K562 (cell line): Measurements from ENCODE around the gene ZNF581. TPM values are rescaled to one million over a fixed set of nuclear protein-coding genes. Genes with fewer than 3 reads are reported as not detected.

Experiments used
- ATAC-seq: fragments of 200-7000 bp; cut with Tn5 transposase; 3 replicates; pipeline ENCODE4 v1.9.1; 2020; ENCODE audit warnings: moderate library complexity
- BruUV-seq: library from RNA; stranded (reverse); fragments of 400-500 nt; replicated peaks from 2 replicates; lab custom pipeline; 2021; lab: Mats Ljungman, UMichigan
- CTCF ChIA-PET: fragments of 300-600 bp; formaldehyde crosslinking; extraction: SDS; loops from one replicate; lab custom pipeline; 2021; ENCODE audit warnings: low intra/inter-chr PET ratio; lab: Yijun Ruan, JAX
- POLR2A ChIA-PET: fragments of 300-600, 350-650 bp; sonication (Branson Sonifier 250); formaldehyde crosslinking; extraction: SDS; loops from one replicate; lab custom pipeline; 2021; ENCODE audit warnings: antibody characterized with exemption, inconsistent platforms; lab: Yijun Ruan, JAX
- DNase-seq, 4 experiments: peaks; one replicate each; pipeline versions ENCODE4 v3.0.0 to v3.0.0-alpha.2; 2011 to 2018; ENCODE audit warnings: low spot score in 3 of 4, mixed read lengths in 3 of 4; ENCODE audit errors: extremely low read depth in 1 of 4
- FAIRE-seq: peaks from 2 replicates; lab custom pipeline; 2011; peaks lifted over from hg19 to GRCh38; lab: Jason Lieb, UNC
- H2AFZ ChIP-seq: 2 replicates; pipeline ENCODE4 v1.6.0; 2011; ENCODE audit warnings: low read depth, low read length, control low read depth, inconsistent platforms
- H3K27ac ChIP-seq: fragments of 200-600 bp; 3 replicates; pipeline ENCODE4 v1.8.0; 2011; ENCODE audit warnings: low read depth, mild to moderate bottlenecking, control low read depth, inconsistent platforms, low read length, moderate library complexity, mixed read lengths; ENCODE audit errors: extremely low read depth
- H3K27me3 ChIP-seq, 2 experiments: fragments of 300-600 bp in 1 of 2; 2 replicates in 1 of 2; 3 replicates in 1 of 2; pipeline versions ENCODE4 v1.6.0 to v1.8.0; 2011; ENCODE audit warnings: inconsistent platforms in 2 of 2, low read length in 2 of 2, mild to moderate bottlenecking in 1 of 2, mixed read lengths in 1 of 2, moderate library complexity in 1 of 2; ENCODE audit not compliant: control insufficient read depth in 2 of 2, insufficient read depth in 2 of 2
- H3K36me3 ChIP-seq: fragments of 300-600 bp; 3 replicates; pipeline ENCODE4 v1.8.0; 2011; ENCODE audit warnings: mild to moderate bottlenecking, low read length, inconsistent platforms; ENCODE audit not compliant: control insufficient read depth, insufficient read depth
- H3K4me1 ChIP-seq, 2 experiments: fragments of 200-600 bp in 1 of 2; replicated peaks in 1 of 2; 2 replicates in 1 of 2; 3 replicates in 1 of 2; pipeline versions ENCODE4 v1.5.1 to v1.8.0; 2011; ENCODE audit warnings: inconsistent platforms in 2 of 2, low read length in 2 of 2, mild to moderate bottlenecking in 1 of 2, mixed read lengths in 1 of 2, moderate library complexity in 1 of 2; ENCODE audit not compliant: control insufficient read depth in 2 of 2, insufficient read depth in 2 of 2
- H3K4me2 ChIP-seq: 2 replicates; pipeline ENCODE4 v1.6.1; 2011; ENCODE audit warnings: low read length, control low read depth, inconsistent platforms, mixed read lengths; ENCODE audit not compliant: insufficient read depth
- H3K4me3 ChIP-seq: fragments of 200-600 bp; sonication (generic), shearing (Covaris generic); 2 replicates; pipeline ENCODE4 v1.5.1; 2016; ENCODE audit warnings: control low read depth, inconsistent platforms
- H3K79me2 ChIP-seq: fragments of 200-600 bp; 3 replicates; pipeline ENCODE4 v1.8.0; 2011; ENCODE audit warnings: low read length, inconsistent platforms; ENCODE audit not compliant: control insufficient read depth, insufficient read depth
- H3K9ac ChIP-seq, 2 experiments: 2 replicates each; pipeline versions ENCODE4 v1.6.0 to v1.6.1; 2011; ENCODE audit warnings: low read depth in 2 of 2, low read length in 2 of 2, control low read depth in 1 of 2, inconsistent platforms in 1 of 2, mild to moderate bottlenecking in 1 of 2, mixed read lengths in 1 of 2; ENCODE audit not compliant: insufficient read depth in 1 of 2
- H3K9me1 ChIP-seq: one replicate; pipeline ENCODE4 v1.6.0; 2011; ENCODE audit warnings: inconsistent platforms, mild to moderate bottlenecking, low read length, moderate library complexity; ENCODE audit not compliant: control insufficient read depth, insufficient read depth
- H3K9me3 ChIP-seq: replicated peaks from 2 replicates; pipeline ENCODE4 v1.5.1; 2011; ENCODE audit warnings: low read depth, low read length, inconsistent platforms; ENCODE audit not compliant: control insufficient read depth, insufficient read depth
- H4K20me1 ChIP-seq: replicated peaks from 2 replicates; pipeline ENCODE4 v1.6.1; 2011; ENCODE audit warnings: low read length, inconsistent platforms, mixed read lengths; ENCODE audit not compliant: control insufficient read depth, insufficient read depth
- C11orf30 ChIP-seq: fragments of 450-650 bp; IDR thresholded peaks from 2 replicates; pipeline ENCODE4 v1.6.1; 2016; ENCODE audit warnings: low read depth, mild to moderate bottlenecking
- CHD1 ChIP-seq: fragments of 200-600 bp; sonication (generic); IDR thresholded peaks from one replicate; pipeline ENCODE4 v1.6.1; 2012; ENCODE audit warnings: mild to moderate bottlenecking, moderate library complexity, low read length, inconsistent platforms
- DDX20 ChIP-seq: fragments of 450-650 bp; IDR thresholded peaks from 2 replicates; pipeline ENCODE4 v1.6.1; 2016; ENCODE audit warnings: missing genetic modification characterization, low read depth, mild to moderate bottlenecking, missing compliant biosample characterization, moderate library complexity
- ELF1 ChIP-seq: fragments of 200-800 bp; sonication (Bioruptor generic); IDR thresholded peaks from 2 replicates; pipeline ENCODE4 v1.6.1; 2016; ENCODE audit warnings: missing genetic modification characterization, missing compliant biosample characterization
- ELF4 ChIP-seq: fragments of 450-650 bp; formaldehyde crosslinking; IDR thresholded peaks from 2 replicates; pipeline ENCODE4 v1.4.0; 2022; ENCODE audit warnings: missing genetic modification characterization
- EP300 ChIP-seq: IDR thresholded peaks from 2 replicates; pipeline ENCODE4 v1.6.1; 2012; ENCODE audit warnings: low read length, improper control_type of control experiment
- HDAC8 ChIP-seq: fragments of 450-650 bp; IDR thresholded peaks from 2 replicates; pipeline ENCODE4 v1.6.1; 2016; ENCODE audit warnings: mild to moderate bottlenecking, missing genetic modification characterization, moderate library complexity, missing compliant biosample characterization
- JUN ChIP-seq, 2 experiments: sonication (generic) in 1 of 2; formaldehyde crosslinking in 1 of 2; IDR thresholded peaks; 2 replicates each; pipeline versions ENCODE4 v1.6.1 to v1.8.0; 2012 to 2022; ENCODE audit warnings: borderline replicate concordance in 2 of 2, mild to moderate bottlenecking in 2 of 2, improper control_type of control experiment in 1 of 2, low read depth in 1 of 2, low read length in 1 of 2, missing genetic modification reagents in 1 of 2
- NKRF ChIP-seq: fragments of 450-650 bp; IDR thresholded peaks from 2 replicates; pipeline ENCODE4 v1.6.1; 2016; ENCODE audit warnings: borderline replicate concordance
- POU5F1 ChIP-seq: fragments of 150-350 bp; IDR thresholded peaks from 2 replicates; pipeline ENCODE4 v1.6.1; 2014; ENCODE audit warnings: borderline replicate concordance, low read length, low read depth, mild to moderate bottlenecking; ENCODE audit not compliant: partially characterized antibody
- SIN3B ChIP-seq: fragments of 450-650 bp; IDR thresholded peaks from 2 replicates; pipeline ENCODE4 v1.6.1; 2017; ENCODE audit warnings: low read depth, mild to moderate bottlenecking, moderate library complexity
- TEAD1 ChIP-seq, 2 experiments: fragments of 450-650 bp in 1 of 2; sonication (generic) in 1 of 2; formaldehyde crosslinking; IDR thresholded peaks; 2 replicates each; pipeline versions ENCODE4 v1.4.0 to v1.8.0; 2020 to 2022; ENCODE audit warnings: mild to moderate bottlenecking in 2 of 2, missing genetic modification reagents in 1 of 2
- THRB ChIP-seq: fragments of 450-650 bp; formaldehyde crosslinking; conservative IDR thresholded peaks from 2 replicates; pipeline ENCODE4 v1.4.0; 2022; ENCODE audit warnings: mild to moderate bottlenecking, missing genetic modification characterization
- ZBTB26 ChIP-seq: fragments of 450-650 bp; formaldehyde crosslinking; IDR thresholded peaks from 2 replicates; pipeline ENCODE4 v1.4.0; 2022; ENCODE audit warnings: missing genetic modification characterization
- ZNF316 ChIP-seq: fragments of 450-650 bp; IDR thresholded peaks from 2 replicates; pipeline ENCODE4 v1.6.1; 2016
- WGBS: fragments of 100-300 bp; shearing (Covaris generic); methylation state at CpG from one replicate; pipeline ENCODE4 v1.1.6; 2016; ENCODE audit warnings: low coverage, mixed read lengths; ENCODE audit not compliant: insufficient coverage; ENCODE audit errors: missing lambda C conversion rate; 5-methylcytosine and 5-hydroxymethylcytosine counted together
- in situ Hi-C: fragments of 300-500 bp; cut with MboI; formaldehyde crosslinking; loops from 4 replicates; pipeline ENCODE4 v1.15.0; 2018; ENCODE audit warnings: inconsistent platforms, mixed read lengths
- intact Hi-C: fragments of 100-400 bp; cut with micrococcal nuclease; formaldehyde crosslinking; loops from 2 replicates; pipeline ENCODE4 v1.14.2; 2022
- polyA plus RNA-seq, 8 experiments: library from polyadenylated mRNA; depleted of rRNA in 4 of 8; stranded (reverse) in 5 of 8; unstranded in 3 of 8; fragments of >200 nt; fragmentation: Nextera tagmentation in 2 of 8; fragmentation: Illumina TruSeq in 1 of 8; extraction: Ambion mirVana in 2 of 8; extraction: Trizol in 1 of 8; gene quantifications; 2 replicates each; pipeline versions ENCODE4 v1.2.1 to v1.2.3, GENCODE V29; 2011 to 2014; ENCODE audit warnings: inconsistent platforms in 1 of 8, missing spikeins in 1 of 8
- total RNA-seq, 7 experiments: library from RNA; depleted of rRNA in 6 of 7; stranded (reverse); fragments of >200 nt in 6 of 7; fragmentation: Illumina TruSeq in 2 of 7; extraction: Trizol in 2 of 7; gene quantifications; 2 replicates each; pipeline versions ENCODE4 v1.2.1 to v1.2.3, GENCODE V29; 2011 to 2021; ENCODE audit warnings: low replicate concordance in 1 of 7

Gene ZNF581
- total and polyA plus RNA-seq, 9 of the 15 experiments (the other 6 are each of a cell fraction or from before 2014, with no cell fraction given), result 2.4 to 39.4 (median 15.4) TPM

- 4% methylated on average over 16 of the region's 16 CpGs for WGBS
- Histone ChIP-seq H3K4me3 (peak overlapping the region; percentile 83), H3K4me1 (peaks cover 46 to 76% of the 10 kb centered on the region in 2 experiments), H3K79me2 (peaks cover 91% of the 10 kb centered on the region), H3K27me3 (no peaks in the 10 kb centered on the region), H3K9me1 (peaks cover 6% of the 10 kb centered on the region), H2AFZ (no peak overlapping the region), H3K4me2 (peak overlapping the region; percentile 89), H3K27ac (peak overlapping the region; percentile 83), H3K9me3 (no peaks in the 10 kb centered on the region), H4K20me1 (peaks cover 41% of the 10 kb centered on the region), H3K36me3 (peaks cover 82% of the 10 kb centered on the region; the same call in 2 of the 3 replicates), H3K9ac (peak overlapping the region; percentile 81 to 98)
- ATAC-seq (no peak), DNase-seq (no peak), FAIRE-seq (peak; percentile 23)
- TF ChIP-seq C11orf30, result peak; percentile 55
- no peak for TF ChIP-seq HDAC8 (tag)
- no peak for TF ChIP-seq JUN (IDR thresholded peaks at IDR 0.05; ENCODE audit: borderline replicate concordance, low read depth, low read length)
- 0 out of 2 replicates have a peak, but pooled peaks have one; percentile 4 for TF ChIP-seq JUN (CRISPR knock-in tag; IDR thresholded peaks at IDR 0.05; ENCODE audit: borderline replicate concordance)
- no peak for TF ChIP-seq EP300
- no peak for TF ChIP-seq TEAD1 (CRISPR knock-in tag; IDR thresholded peaks at IDR 0.05)
- TF ChIP-seq SIN3B, result no peak
- TF ChIP-seq ZNF316, result peak; percentile 77
- 0 out of 2 replicates have a peak, but pooled peaks have one; percentile 40 for TF ChIP-seq ZBTB26 (CRISPR knock-in tag)
- no peak for TF ChIP-seq POU5F1
- TF ChIP-seq DDX20 (tag), result no peak
- 0 out of 2 replicates have a peak, but pooled peaks have one; percentile 27 for TF ChIP-seq ELF1 (tag)
- TF ChIP-seq THRB (CRISPR knock-in tag), result 0 out of 2 replicates have a peak, but pooled peaks have one; percentile 44
- TF ChIP-seq CHD1, result peak; percentile 4
- 0 out of 2 replicates have a peak, but pooled peaks have one; percentile 16 for TF ChIP-seq ELF4
- TF ChIP-seq NKRF, result peak; percentile 2; the same call in 1 of the 2 replicates
- POLR2A ChIA-PET, result interaction anchor here (0.9 to 1.6 kb wide), 5 partner anchors 13 to 51 kb away, joined by 3 to 7 read pairs (median 4); partner anchors contain the start of genes U2AF2 and ZNF784
- intact Hi-C loops, result no loop called here
- in situ Hi-C loops, result no loop called here
- no TSS peak for BruUV-seq
- CTCF ChIA-PET, result no interaction called here
These were observed 32.4 kb downstream of the ZNF581 start for GRCh38 chr19:55675661-55676354.
